Mucosa of stomach (tissue), 1 donor: ENCODE results near the gene SPTBN5.
A peak's percentile ranks its signal among the peaks of the same experiment; 100 is the strongest.

ENCODE experiments used
- H3K27me3 ChIP-seq: one replicate; pipeline ENCODE4 v1.7.0; 2013; ENCODE audit warnings: mild to moderate bottlenecking, low read length; ENCODE audit not compliant: control insufficient read depth, insufficient read depth
- H3K36me3 ChIP-seq: one replicate; pipeline ENCODE4 v1.7.0; 2013; ENCODE audit warnings: low read length; ENCODE audit not compliant: control insufficient read depth, insufficient read depth
- H3K4me1 ChIP-seq: one replicate; pipeline ENCODE4 v1.7.0; 2013; ENCODE audit warnings: mild to moderate bottlenecking, low read length; ENCODE audit not compliant: control insufficient read depth, insufficient read depth
- H3K4me3 ChIP-seq: one replicate; pipeline ENCODE4 v1.7.0; 2013; ENCODE audit warnings: low read length
- H3K9ac ChIP-seq: one replicate; pipeline ENCODE4 v1.7.0; 2013; ENCODE audit warnings: mild to moderate bottlenecking, low read length, moderate library complexity
- H3K9me3 ChIP-seq: one replicate; pipeline ENCODE4 v1.7.0; 2013; ENCODE audit warnings: mild to moderate bottlenecking, low read length, moderate library complexity; ENCODE audit not compliant: control insufficient read depth
- donor health status: Pancreatic carcinoma.

The SPTBN5 gene

DNA sequence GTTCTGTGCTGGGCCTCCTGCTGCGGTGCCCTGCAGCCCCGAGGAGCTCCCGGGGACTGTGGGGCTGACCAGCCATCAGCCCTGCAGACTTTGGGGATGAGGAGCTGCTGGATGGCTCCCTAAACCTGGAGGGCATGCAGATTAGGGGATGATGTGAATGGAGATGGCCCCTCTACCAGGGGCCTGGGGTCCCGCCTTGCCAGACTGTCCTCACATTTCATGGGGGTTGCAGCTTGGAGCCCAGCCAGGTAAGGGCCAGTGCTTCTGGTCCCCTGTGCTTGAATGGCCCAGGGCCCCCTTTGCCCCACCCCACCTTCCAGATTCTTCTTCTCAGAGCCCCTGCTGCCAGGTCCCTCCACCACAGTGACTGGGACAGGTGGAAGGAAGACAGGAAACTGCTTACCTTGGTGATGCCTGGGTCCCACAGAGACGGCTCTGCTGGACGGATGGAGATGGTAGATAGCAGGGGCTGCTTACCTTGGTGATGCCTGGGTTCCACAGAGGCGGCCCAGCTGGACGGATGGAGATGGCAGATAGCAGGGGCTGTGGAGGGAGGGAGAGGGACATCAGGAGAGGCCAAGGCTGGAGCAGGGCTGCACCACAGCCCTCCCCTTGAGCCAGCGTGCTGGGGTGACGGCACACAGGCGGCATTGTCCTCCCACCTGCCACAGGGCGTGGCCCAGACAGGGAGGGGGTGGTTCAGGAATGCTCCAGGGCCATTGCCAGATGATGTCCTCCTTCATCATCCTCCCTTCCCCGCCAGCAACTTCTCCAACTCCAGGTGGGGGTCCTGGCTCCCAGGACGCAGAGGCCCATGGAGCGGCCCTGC, at the start of gene SPTBN5:
SPTBN5 (minus strand) TSS at position 632 of the 829 bp plus-strand sequence; CDS start at position 76, 556 bp downstream.
- Histone ChIP-seq H3K27me3 (no peaks in the 10 kb centered on the region), H3K4me3 (no peak within 1 kb of the TSS), H3K9ac (no peak within 1 kb of the TSS), H3K4me1 (peaks cover 26% of the 10 kb centered on the region), H3K36me3 (no peaks in the 10 kb centered on the region), H3K9me3 (no peaks in the 10 kb centered on the region)

DNA sequence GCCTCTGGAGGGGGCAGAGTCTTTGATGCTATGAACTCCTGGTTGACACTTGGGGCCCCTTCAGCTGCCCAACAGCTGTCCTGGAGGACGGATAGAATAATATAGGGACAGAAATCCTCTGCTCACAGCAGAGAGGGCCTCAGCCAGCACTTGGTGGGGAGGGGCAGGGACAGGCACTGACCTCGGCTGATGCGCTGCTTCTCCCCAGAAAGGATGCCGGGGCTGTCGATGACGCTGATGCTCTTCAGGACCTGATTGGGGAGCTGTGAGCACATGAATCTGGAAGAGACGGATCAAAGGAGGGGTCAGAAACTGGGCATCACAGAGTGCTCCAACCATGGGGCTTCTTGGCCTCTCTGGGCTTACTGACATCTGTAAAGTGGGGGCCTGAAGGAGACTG, 49.0 kb upstream of the SPTBN5 start:
- Histone ChIP-seq H3K36me3 (no peaks in the 10 kb centered on the region), H3K4me3 (no peak overlapping the region), H3K9me3 (no peaks in the 10 kb centered on the region), H3K9ac (no peak overlapping the region), H3K4me1 (no peaks in the 10 kb centered on the region), H3K27me3 (no peaks in the 10 kb centered on the region)

GRCh38 chr15:41941644-41942415, 48.0 kb upstream of the SPTBN5 start:
- H3K9ac ChIP-seq = no peak overlapping the region
- no peaks in the 10 kb centered on the region for H3K9me3 ChIP-seq
- no peaks in the 10 kb centered on the region for H3K4me1 ChIP-seq
- no peaks in the 10 kb centered on the region for H3K36me3 ChIP-seq
- no peak overlapping the region for H3K4me3 ChIP-seq
- no peaks in the 10 kb centered on the region for H3K27me3 ChIP-seq

DNA sequence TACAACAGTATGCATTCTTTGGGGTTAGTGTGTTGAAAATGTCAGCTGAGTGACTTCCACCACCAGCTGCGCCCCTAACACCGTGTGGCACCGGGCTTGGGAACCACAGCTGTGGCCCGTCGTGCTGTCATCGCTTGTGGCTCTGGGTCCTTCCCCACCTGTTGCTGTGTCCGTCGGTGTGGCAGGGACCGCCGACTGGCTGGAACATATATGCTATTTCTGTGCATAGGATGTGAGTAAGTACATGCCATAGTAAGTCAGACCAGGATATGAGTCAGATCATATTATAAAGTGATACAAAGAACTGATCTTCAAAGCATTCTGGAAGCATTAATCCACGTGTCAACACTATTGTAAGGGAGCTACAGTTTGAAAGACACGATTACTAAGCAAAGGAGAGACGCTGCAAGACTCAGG, 46.6 kb upstream of the SPTBN5 start:
- H3K27me3 ChIP-seq = no peaks in the 10 kb centered on the region
- H3K9ac ChIP-seq = no peak overlapping the region
- no peaks in the 10 kb centered on the region for H3K36me3 ChIP-seq
- H3K4me1 ChIP-seq = no peaks in the 10 kb centered on the region
- no peak overlapping the region for H3K4me3 ChIP-seq
- no peaks in the 10 kb centered on the region for H3K9me3 ChIP-seq

GRCh38 chr15:41939986-41940385, 46.1 kb upstream of the SPTBN5 start:
- Histone ChIP-seq H3K36me3 (no peaks in the 10 kb centered on the region), H3K9ac (no peak overlapping the region)

GRCh38 chr15:41937568-41937923, 43.7 kb upstream of the SPTBN5 start:
- H3K36me3 ChIP-seq = no peaks in the 10 kb centered on the region
- H3K4me1 ChIP-seq = peaks cover 28% of the 10 kb centered on the region
- no peak overlapping the region for H3K4me3 ChIP-seq
- no peak overlapping the region for H3K9ac ChIP-seq
- no peaks in the 10 kb centered on the region for H3K27me3 ChIP-seq
- H3K9me3 ChIP-seq = no peaks in the 10 kb centered on the region

More at GRCh38 chr15:41939986-41940385, 46.1 kb upstream of the SPTBN5 start:
- Histone ChIP-seq H3K9me3 (no peaks in the 10 kb centered on the region), H3K4me3 (no peak overlapping the region), H3K4me1 (peaks cover 3% of the 10 kb centered on the region), H3K27me3 (no peaks in the 10 kb centered on the region)

- Histone ChIP-seq H3K27me3 (no peaks in the 10 kb centered on the region), H3K4me1 (peaks cover 29% of the 10 kb centered on the region), H3K36me3 (no peaks in the 10 kb centered on the region), H3K4me3 (no peak overlapping the region), H3K9ac (no peak overlapping the region), H3K9me3 (no peaks in the 10 kb centered on the region)
Observed at GRCh38 chr15:41936649-41937567, 43.1 kb upstream of the SPTBN5 start.

DNA sequence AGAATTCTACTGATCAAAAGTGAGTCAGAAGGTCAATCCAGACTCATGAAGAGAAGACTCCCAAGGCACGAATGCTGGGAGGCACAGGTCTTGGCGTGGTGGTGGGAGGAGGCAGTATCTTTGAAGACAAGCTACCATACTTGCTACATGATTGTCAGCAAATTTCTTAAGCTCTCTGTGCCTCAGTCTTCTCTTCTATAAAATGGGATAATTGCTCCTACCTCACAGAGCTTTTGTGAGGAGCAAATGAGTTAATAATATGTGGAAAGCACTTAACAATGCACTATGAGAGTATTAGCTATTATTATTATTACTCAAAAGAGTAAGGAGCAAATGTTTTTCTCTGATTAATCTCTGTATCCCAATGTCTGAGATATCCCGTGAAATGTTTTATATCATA, 42.3 kb upstream of the SPTBN5 start:
- Histone ChIP-seq H3K27me3 (no peaks in the 10 kb centered on the region), H3K9ac (no peak overlapping the region), H3K4me1 (peaks cover 29% of the 10 kb centered on the region)

DNA sequence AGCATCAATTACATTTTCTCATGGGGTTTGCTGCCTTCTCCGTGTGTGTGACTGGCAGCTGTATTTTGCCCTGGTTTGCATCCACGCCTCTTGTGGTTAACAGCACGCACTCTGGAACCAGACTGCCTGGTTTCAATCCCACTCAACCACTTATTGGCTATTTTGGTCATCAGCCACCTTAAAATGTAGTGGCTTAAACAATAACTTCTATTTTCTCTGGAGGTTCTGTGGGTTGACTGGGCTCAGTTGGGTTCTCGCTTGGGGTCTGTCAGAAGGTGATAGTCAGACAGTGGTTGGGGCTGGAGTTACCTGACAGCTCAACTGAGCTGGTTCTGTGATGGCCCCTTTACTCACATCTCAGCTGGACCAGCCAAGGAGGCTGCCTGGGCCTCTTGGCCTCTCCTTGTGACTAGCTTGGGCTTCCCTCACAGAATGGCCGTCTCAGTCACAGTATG, 41.7 kb upstream of the SPTBN5 start:
- Histone ChIP-seq H3K27me3 (no peaks in the 10 kb centered on the region), H3K4me1 (peaks cover 32% of the 10 kb centered on the region)

More for the DNA sequence above, 42.3 kb upstream of the SPTBN5 start:
- H3K36me3 ChIP-seq = no peaks in the 10 kb centered on the region
- H3K9me3 ChIP-seq = no peaks in the 10 kb centered on the region
- no peak overlapping the region for H3K4me3 ChIP-seq

DNA sequence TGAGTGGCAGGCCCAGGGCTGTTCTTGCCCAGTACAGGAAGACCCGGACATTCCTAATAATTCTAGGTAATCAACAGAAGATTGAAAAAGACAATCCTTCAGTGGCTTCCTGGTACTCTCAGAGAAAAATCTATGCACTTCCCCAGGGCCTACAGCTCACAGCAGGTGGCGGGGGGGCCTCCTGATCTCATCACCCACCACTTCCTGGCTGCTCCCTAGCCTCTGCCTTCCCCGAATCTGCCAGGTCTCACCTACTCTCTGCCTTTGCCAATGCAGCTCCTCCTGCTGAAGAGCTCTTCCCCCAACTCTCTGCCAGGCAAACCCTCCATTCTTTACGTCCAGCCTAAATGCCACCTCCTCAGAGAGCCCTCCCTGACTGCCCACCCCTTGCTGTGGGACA, 41.0 kb upstream of the SPTBN5 start:
- peaks cover 40% of the 10 kb centered on the region for H3K4me1 ChIP-seq
- no peaks in the 10 kb centered on the region for H3K9me3 ChIP-seq
- H3K4me3 ChIP-seq = no peak overlapping the region
- no peaks in the 10 kb centered on the region for H3K27me3 ChIP-seq
- H3K36me3 ChIP-seq = no peaks in the 10 kb centered on the region
- H3K9ac ChIP-seq = peak overlapping the region; percentile 23

More for the DNA sequence above, 41.7 kb upstream of the SPTBN5 start:
- Histone ChIP-seq H3K36me3 (no peaks in the 10 kb centered on the region), H3K4me3 (no peak overlapping the region), H3K9me3 (no peaks in the 10 kb centered on the region), H3K9ac (no peak overlapping the region)

GRCh38 chr15:41933771-41934170, 39.9 kb upstream of the SPTBN5 start:
- H3K9me3 ChIP-seq = no peaks in the 10 kb centered on the region
- peaks cover 50% of the 10 kb centered on the region for H3K4me1 ChIP-seq
- peak overlapping the region; percentile 23 for H3K9ac ChIP-seq
- H3K27me3 ChIP-seq = no peaks in the 10 kb centered on the region
- H3K4me3 ChIP-seq = no peak overlapping the region
- no peaks in the 10 kb centered on the region for H3K36me3 ChIP-seq
